ENCODE data around the gene FUZ.

Gene FUZ

DNA sequence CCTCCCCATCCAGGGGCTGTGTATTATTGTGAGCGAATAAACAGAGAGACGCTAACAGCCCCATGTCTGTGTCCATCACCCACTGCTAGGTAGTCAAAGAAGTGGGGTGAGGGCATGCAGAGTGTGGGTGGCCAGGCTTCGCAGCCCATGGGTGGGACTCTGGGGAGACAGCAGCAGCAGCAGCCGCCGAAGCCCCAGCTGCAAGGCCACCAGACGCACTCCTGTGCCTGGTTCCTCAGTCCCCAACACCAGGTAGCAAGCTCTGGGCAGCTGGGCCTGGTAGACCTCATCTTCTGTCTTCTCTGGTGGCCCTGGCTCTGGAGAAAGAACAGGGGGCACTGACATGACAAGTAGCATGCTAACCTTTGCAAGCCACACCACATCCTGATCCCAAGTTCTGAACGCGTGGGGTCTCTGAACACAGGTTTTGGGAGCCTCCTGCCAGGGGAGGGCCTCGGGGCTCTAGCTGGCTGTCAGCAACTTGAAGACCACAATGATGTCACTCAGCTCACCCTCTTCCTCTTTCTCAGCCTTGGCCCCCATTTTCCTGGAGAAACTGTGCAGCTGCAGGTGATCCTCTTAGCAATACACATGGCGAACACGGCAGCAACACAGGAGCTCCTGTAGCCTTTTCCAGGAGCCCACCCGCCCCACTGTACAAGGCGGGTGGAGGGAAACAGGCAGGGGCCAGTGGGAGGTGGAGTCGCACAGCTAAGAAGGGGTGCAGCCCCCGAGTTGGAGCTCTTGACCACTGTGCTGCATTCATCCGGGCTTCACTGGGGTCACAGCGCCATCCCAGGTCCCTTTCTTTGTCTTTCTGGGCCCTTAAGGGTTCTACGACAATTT, 5.8 kb downstream of the FUZ start:
- no peak for DNase-seq (ENCODE audit: low read depth)

DNA sequence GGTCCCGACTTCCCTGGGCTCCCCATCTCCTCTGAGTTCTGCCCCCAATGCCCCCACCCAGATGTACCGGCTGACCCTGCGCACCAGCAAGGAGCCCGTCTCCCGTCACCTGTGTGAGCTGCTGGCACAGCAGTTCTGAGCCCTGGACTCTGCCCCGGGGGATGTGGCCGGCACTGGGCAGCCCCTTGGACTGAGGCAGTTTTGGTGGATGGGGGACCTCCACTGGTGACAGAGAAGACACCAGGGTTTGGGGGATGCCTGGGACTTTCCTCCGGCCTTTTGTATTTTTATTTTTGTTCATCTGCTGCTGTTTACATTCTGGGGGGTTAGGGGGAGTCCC, 6.5 kb downstream of the FUZ start:
- no peak for DNase-seq (ENCODE audit: low read depth)

DNA sequence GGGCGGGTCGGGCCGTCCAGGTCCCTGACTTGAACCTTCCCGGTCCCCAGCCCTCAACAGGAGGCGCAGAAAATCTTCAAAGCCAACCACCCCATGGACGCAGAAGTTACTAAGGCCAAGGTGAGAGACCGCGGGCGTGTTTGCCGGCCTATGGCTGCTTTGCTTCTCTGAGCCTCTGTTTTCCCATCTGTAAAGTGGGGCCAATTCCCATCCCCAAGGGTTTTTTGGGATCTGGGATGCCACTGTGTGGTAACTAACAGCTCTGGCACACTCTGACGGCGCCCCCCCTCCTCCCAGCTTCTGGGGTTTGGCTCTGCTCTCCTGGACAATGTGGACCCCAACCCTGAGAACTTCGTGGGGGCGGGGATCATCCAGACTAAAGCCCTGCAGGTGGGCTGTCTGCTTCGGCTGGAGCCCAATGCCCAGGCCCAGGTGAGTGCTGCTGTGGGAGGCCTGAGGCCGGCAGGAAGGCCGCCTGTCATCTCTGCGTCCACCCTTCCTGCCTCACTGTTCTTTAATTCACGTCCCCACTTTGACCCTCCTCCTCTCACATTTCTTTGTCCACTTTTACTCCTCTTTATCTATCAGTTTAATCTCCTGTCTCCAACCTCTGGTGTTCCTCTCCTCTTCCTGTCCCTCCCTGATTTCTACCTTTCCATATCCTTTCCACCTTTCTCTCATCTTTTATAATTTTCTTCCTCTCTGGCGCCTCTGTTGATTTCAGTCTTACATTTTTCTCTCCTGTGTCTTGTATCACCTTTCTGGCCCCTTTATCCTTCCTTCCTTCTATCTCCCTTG, 7.1 kb downstream of the FUZ start:
- DNase-seq (ENCODE audit: low read depth): no peak

DNA sequence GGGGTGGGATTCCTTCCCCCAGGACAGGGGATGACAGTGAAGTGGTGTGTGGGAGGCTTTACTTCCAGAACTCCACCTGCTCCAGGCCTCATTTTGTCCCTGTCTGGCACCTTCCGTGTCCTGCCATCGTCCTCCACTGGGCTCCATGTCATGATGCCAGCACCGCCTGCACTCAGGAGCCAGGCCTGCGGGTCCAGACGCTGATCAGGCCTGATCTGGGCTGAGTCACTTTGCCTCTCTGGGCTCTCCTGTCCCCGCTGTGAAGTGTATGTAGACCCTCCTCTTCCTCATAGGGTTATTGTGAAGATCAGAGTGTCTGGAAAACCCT, 9.6 kb downstream of the FUZ start:
- no peak for DNase-seq (ENCODE audit: low read depth)

DNA sequence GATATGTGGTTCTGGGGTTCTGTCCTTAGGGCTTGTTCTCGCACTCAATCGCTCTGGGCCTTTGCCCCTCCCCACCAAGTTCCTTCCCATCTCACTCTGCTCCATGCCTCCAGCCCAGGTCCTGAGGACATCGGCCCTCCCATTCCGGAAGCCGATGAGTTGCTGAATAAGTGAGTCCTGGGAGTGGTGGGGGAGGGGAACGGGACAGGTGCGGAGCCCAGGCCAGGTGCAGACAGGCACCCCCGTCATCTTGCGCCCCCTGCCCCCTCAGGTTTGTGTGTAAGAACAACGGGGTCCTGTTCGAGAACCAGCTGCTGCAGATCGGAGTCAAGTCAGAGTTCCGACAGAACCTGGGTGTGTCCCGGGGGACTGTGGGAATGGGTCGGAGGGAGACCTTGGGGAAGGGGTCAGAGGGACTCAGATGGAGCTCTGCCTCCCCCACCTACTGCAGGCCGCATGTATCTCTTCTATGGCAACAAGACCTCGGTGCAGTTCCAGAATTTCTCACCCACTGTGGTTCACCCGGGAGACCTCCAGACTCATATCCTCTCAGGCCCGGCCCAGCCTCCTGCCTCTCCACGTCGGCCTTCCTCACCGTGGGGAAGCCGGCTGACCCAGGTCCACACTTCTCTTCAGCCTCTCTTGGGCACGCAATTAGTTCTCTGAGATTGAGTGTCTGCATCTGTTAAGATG, 10.1 kb downstream of the FUZ start:
- DNase-seq (ENCODE audit: low read depth): no peak

- no peak for DNase-seq (ENCODE audit: low read depth)
Observed at GRCh38 chr19:49801966-49802661, 11.0 kb downstream of the FUZ start.

DNA sequence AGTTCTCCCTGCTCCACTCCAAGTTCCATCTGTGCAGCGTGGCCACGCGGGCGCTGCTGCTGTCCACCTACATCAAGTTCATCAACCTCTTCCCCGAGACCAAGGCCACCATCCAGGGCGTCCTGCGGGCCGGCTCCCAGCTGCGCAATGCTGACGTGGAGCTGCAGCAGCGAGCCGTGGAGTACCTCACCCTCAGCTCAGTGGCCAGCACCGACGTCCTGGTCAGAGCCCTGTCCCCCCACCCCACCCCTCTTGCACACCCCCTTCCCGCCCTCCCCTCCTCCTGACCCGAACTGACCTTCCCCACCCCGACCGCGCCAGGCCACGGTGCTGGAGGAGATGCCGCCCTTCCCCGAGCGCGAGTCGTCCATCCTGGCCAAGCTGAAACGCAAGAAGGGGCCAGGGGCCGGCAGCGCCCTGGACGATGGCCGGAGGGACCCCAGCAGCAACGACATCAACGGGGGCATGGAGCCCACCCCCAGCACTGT, 11.6 kb downstream of the FUZ start:
- DNase-seq (ENCODE audit: low read depth): no peak

DNA sequence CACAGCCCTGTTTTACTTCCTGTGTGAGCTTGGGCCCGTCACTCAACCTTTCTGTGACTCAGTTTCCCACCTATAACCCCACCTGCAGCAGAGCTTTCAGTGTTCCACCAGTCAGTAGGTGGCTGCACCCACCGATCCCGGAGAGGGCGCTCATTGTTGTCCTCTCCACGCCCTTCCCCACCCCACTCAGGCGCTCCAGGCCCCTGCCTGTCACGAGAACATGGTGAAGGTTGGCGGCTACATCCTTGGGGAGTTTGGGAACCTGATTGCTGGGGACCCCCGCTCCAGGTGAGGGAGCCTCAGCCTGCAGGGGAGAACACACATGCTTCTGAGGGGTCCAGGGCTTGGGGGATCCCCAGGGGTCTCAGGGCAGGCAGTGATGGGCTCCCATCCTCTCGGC, 12.3 kb downstream of the FUZ start:
- no peak for DNase-seq (ENCODE audit: low read depth)

DNA sequence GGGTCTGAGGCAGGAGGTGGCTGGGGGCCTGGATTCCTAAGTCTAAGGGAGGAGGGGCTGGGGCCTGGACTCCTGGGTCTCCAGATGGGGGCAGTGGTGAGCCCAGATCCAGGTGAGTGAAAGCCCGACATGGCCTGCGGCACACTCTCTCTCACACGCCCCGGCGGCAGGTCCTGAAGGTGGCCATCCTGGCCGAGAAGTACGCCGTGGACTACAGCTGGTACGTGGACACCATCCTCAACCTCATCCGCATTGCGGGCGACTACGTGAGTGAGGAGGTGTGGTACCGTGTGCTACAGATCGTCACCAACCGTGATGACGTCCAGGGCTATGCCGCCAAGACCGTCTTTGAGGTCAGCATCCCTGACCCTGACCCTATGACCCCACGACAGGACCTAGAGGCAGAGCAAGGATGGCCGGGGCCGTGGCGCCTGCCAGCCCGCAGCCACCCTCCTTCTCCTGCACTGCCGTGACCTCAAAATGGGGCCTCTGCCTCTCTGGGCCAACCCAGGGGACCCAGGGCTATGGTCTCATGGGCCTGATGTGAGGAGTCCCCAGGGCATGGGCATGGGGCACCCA, 13.2 kb downstream of the FUZ start:
- DNase-seq (ENCODE audit: low read depth): no peak

DNA sequence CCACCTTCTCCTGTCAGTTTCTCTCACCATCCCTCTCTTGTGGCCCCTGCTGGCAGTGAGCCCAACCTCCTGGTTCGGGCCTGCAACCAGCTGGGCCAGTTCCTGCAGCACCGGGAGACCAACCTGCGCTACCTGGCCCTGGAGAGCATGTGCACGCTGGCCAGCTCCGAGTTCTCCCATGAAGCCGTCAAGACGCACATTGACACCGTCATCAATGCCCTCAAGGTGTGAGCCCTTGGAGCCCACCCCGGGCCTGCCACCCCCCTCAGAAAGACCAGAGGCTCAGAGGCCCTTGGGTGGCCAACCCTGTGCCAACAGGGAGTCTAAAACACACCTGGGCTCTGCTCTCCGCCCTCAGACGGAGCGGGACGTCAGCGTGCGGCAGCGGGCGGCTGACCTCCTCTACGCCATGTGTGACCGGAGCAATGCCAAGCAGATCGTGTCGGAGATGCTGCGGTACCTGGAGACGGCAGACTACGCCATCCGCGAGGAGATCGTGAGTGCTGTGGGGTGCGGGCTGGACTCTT, 13.8 kb downstream of the FUZ start:
- no peak for DNase-seq (ENCODE audit: low read depth)

DNA sequence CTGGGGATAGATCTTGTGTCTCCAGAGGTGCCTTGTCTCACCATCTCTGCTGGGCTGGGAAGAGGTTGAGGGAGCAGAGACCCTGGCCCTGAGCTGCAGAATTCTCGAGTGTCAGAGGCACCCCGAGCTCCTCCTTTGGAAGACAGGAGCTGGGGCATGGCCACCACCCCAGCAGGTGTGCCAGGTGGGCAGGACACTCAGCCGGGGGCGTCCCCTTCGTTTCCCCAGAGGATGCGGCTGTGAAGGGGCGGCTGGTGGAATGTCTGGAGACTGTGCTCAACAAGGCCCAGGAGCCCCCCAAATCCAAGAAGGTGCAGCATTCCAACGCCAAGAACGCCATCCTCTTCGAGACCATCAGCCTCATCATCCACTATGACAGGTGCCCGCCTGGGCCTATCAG, 14.5 kb downstream of the FUZ start:
- no peak for DNase-seq (ENCODE audit: low read depth)

DNA sequence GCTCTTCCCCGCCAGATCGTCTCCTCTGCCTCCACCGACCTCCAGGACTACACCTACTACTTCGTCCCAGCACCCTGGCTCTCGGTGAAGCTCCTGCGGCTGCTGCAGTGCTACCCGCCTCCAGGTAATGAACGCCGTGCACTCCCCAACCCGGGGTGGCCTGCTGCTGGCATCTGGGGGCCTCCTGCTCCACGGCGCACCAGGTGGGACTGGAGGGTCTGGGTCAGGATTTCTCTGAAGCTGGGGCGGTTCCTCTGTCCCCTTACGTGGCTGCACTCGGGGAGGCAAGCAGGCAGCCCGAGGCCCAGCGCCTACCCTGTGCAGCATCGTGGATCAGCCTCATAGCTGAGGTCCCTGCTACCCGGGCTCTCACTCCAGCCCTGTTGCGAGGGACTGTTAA, 17.5 kb downstream of the FUZ start:
- DNase-seq (ENCODE audit: low read depth): no peak

GRCh38 chr19:49793561-49793840, 19.6 kb downstream of the FUZ start:
- DNase-seq (ENCODE audit: low read depth): no peak

- DNase-seq (ENCODE audit: low read depth): no peak
Observed at GRCh38 chr19:49792829-49793560, 20.1 kb downstream of the FUZ start.

DNA sequence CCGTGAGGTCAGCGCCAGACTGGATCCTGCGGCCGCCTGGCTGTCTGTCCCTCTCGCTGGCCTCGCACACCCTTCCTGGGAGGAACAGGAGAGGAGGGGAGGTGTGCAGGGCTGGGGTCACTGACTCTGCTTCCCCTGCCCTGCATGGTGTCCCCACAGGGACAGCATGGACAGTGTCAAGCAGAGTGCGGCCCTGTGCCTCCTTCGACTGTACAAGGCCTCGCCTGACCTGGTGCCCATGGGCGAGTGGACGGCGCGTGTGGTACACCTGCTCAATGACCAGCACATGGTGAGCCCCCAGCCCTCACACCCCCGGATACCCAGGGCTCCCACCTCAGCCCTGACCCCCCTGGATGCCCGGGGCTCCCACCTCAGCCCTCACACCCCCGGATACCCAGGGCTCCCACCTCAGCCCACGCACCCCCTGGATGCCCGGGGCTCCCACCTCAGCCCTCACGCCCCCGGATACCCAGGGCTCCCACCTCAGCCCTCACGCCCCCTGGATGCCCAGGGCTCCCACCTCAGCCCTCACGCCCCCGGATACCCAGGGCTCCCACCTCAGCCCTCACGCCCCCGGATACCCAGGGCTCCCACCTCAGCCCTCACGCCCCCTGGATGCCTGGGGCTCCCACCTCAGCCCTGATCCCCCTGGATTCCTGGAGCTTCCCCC, 21.2 kb downstream of the FUZ start:
- DNase-seq (ENCODE audit: low read depth): no peak

DNA sequence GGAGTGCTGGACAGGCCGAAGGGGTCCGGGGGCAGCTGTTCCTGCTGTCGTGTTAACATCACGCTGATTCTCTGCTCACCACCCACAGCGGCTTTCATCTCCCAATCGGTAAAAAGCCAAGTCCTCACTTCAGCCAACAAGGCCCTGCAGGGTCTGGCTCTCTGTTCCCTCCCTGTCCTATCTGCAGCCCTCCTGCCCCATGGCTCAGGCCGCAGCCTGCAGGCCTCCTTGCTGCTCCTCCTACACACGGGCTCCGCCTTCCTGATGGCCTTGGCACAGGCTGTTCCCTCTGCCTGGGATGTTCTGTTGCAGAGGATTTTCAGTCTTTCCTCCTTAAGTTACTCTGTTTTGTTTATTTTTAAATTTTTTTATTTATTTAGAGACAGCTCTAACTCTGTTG, 22.2 kb downstream of the FUZ start:
- DNase-seq (ENCODE audit: low read depth): no peak

GRCh38 chr19:49788857-49789256, 24.2 kb downstream of the FUZ start:
- no peak for DNase-seq (ENCODE audit: low read depth)

DNA sequence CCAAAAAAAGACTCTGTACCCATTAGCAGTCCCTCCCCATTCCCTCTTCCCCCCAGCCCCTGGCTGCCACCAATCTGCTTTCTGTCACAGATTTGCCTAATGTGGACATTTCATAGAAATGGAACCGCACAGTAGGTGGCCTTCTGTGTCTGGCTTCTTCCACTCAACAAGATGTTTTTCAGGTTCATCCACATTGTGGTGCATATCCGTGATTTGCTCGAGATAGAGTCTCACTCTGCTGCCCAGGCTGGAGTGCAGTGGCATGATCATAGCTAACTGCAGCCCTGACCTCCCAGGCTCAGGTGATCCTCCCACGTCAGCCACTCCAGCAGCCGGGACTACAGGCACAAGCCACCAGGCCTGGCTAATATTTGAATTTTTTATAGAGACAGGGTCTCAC, 25.3 kb downstream of the FUZ start:
- DNase-seq (ENCODE audit: low read depth): no peak

DNA sequence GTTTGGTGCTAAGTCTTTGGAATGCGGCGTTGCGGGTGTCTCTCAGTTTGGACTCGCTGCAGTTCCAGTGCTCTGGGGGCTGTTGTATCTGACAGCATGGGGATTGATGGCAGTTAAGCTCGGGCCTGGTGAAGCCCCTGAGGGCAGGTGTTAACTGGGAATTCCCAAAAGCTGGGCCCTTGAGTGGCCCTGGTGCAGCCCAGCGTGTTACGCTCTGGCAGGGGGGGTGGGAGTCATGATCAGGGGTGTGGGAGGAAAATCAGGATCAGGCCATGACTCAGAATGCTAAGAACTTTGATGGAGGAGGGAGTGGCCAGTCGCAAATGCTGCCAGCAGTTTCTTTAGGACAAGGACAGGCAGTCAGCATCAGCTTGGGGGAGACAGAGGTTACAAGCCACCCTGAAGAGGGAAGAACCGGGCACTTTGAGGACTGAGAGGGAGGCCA, 26.7 kb downstream of the FUZ start:
- no peak for DNase-seq (ENCODE audit: low read depth)

DNA sequence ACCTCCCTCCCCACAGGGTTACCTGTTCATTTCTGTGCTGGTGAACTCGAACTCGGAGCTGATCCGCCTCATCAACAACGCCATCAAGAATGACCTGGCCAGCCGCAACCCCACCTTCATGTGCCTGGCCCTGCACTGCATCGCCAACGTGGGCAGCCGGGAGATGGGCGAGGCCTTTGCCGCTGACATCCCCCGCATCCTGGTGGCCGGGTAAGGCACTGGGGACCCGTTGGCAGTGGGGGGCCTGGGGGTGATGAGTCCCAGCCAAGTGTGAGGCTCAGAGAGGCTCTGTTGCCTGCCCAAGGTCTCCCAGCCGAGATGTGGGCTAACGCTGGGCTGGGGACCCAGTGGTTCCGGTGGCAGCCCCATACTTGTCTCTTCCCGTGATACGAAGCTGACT, 30.6 kb downstream of the FUZ start:
- DNase-seq (ENCODE audit: low read depth): no peak

DNA sequence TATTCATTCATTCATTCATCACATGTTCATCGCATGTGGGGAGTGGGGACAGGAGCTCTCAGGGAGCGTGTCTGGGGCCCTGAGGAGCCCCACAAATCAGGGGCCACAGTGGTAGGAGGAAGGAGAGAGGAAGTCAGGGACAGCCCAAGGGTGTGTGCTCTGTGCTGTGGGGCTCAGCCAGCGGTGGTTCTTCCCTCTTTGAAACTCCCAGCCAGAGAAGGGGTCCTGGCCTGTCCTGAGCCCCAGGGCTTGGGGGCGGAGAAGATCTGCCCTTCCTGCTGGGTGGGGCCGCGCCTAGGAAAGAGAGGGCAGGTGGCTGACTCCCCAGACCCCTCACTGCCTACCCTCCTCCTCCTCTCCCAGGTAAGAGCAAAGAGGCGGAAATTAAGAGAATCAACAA, 31.7 kb downstream of the FUZ start:
- no peak for DNase-seq (ENCODE audit: low read depth)
